ENCODE measurements around the gene TANC1.

DNA sequence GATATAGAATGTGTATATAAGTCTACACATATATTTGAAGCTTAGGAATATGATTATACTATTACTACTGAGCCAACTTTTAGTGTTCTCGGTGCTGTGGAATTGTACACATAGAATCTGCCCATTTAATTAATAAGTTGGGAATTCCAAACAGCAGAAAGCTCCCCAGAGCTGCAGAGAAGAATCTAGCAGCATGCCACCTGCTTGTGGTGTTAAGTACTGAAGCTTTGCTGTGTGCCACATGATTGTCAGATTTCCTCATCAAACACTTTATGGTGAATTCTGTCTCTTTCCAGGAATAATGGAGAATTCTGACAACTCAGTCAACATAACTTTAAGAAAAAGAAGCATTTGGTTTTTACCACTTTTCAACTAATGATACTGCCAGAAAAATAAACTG is 200.3 kb downstream of the TANC1 start:
- TF ChIP-seq, protein P1, sequence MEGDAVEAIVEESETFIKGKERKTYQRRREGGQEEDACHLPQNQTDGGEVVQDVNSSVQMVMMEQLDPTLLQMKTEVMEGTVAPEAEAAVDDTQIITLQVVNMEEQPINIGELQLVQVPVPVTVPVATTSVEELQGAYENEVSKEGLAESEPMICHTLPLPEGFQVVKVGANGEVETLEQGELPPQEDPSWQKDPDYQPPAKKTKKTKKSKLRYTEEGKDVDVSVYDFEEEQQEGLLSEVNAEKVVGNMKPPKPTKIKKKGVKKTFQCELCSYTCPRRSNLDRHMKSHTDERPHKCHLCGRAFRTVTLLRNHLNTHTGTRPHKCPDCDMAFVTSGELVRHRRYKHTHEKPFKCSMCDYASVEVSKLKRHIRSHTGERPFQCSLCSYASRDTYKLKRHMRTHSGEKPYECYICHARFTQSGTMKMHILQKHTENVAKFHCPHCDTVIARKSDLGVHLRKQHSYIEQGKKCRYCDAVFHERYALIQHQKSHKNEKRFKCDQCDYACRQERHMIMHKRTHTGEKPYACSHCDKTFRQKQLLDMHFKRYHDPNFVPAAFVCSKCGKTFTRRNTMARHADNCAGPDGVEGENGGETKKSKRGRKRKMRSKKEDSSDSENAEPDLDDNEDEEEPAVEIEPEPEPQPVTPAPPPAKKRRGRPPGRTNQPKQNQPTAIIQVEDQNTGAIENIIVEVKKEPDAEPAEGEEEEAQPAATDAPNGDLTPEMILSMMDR (IDR thresholded peaks at IDR 0.05), result no peak
- TF ChIP-seq POLR2A (IDR thresholded peaks at IDR 0.05; ENCODE audit: low read length) (no peak), RFX5 (IDR thresholded peaks at IDR 0.05) (no peak), ZFP36 (IDR thresholded peaks at IDR 0.05; ENCODE audit: borderline replicate concordance, partially characterized antibody) (no peak), NR3C1 (IDR thresholded peaks at IDR 0.05) (no peak), CBX2 (IDR thresholded peaks at IDR 0.05; ENCODE audit: borderline replicate concordance, low read depth) (no peak), RARB (CRISPR knock-in tag; IDR thresholded peaks at IDR 0.05) (no peak), CEBPB (IDR thresholded peaks at IDR 0.05) (no peak), RNF2 (IDR thresholded peaks at IDR 0.05; ENCODE audit: borderline replicate concordance, low read depth) (no peak), BHLHE40 (IDR thresholded peaks at IDR 0.05; ENCODE audit: low read depth, low read length) (no peak)
- TF ChIP-seq, protein P2, sequence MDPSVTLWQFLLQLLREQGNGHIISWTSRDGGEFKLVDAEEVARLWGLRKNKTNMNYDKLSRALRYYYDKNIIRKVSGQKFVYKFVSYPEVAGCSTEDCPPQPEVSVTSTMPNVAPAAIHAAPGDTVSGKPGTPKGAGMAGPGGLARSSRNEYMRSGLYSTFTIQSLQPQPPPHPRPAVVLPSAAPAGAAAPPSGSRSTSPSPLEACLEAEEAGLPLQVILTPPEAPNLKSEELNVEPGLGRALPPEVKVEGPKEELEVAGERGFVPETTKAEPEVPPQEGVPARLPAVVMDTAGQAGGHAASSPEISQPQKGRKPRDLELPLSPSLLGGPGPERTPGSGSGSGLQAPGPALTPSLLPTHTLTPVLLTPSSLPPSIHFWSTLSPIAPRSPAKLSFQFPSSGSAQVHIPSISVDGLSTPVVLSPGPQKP (IDR thresholded peaks at IDR 0.05; ENCODE audit: low read depth, low read length), result no peak
- TF ChIP-seq, protein P3, sequence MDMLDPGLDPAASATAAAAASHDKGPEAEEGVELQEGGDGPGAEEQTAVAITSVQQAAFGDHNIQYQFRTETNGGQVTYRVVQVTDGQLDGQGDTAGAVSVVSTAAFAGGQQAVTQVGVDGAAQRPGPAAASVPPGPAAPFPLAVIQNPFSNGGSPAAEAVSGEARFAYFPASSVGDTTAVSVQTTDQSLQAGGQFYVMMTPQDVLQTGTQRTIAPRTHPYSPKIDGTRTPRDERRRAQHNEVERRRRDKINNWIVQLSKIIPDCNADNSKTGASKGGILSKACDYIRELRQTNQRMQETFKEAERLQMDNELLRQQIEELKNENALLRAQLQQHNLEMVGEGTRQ (IDR thresholded peaks at IDR 0.05), result no peak

All from A549 (cell line).